ENCODE results near the gene DAPK3. TPM values are rescaled to one million over a fixed set of nuclear protein-coding genes. Genes with fewer than 3 reads are reported as not detected.
A peak's percentile ranks its signal among the peaks of the same experiment; 100 is the strongest.

DAPK3 gene
- total RNA-seq: 10 to 100 TPM; 13.1 to 63.7 (median 24.9) TPM
- long read RNA-seq, partial matches to known transcripts: 3 of 3 reads
- long read RNA-seq, other reads (novel, unspliced or antisense): 0 of 3 reads

GRCh38 chr19:3970808-3971598 is at the start of gene DAPK3:
TSS of gene DAPK3 (minus strand) at chr19:3971099. CDS start at chr19:3969735, 1,364 bp downstream.
- DNase-seq: peak; percentile 98 to 99 (median 98)
- intact Hi-C loops (cut with DNase I): no loop called here
- H3K4me1 ChIP-seq: peaks cover 0 to 18% (median 7%) of the 10 kb centered on the region in 4 donors
- WGBS (ENCODE audit: insufficient coverage, low coverage, low lambda C conversion rate, missing lambda C conversion rate): under 1% methylated on average over 38 of the region's 73 CpGs
- peaks cover 0 to 26% (median 8%) of the 10 kb centered on the region in 4 donors for H3K36me3 ChIP-seq
- H3K27ac ChIP-seq: peak within 1 kb of the TSS; percentile 88 to 91 (median 88)
- H3K4me3 ChIP-seq: peak within 1 kb of the TSS; percentile 80 to 94 (median 83)
- ATAC-seq: peak; percentile 84 to 95 (median 94)
- H3K9me3 ChIP-seq: no peaks in the 10 kb centered on the region
- no peaks in the 10 kb centered on the region for H3K27me3 ChIP-seq
- TF ChIP-seq CTCF (IDR thresholded peaks at IDR 0.05) (peak in 1 of 4 donors; percentile 39), POLR2A (IDR thresholded peaks at IDR 0.05) (peak; percentile 97)

GRCh38 chr19:4019578-4019977 is 48.7 kb upstream of the DAPK3 start:
- intact Hi-C loops (cut with DNase I): loop anchor here in 1 of 2 donors (10.0 kb wide), 1 partner anchor 45 kb away; the partner anchor contains the start of gene ZBTB7A
- DNase-seq: no peak
- WGBS (ENCODE audit: insufficient coverage, low coverage, low lambda C conversion rate, missing lambda C conversion rate): no CpG with 5 or more reads among the region's 17 CpGs
- Histone ChIP-seq H3K36me3 (no peaks in the 10 kb centered on the region), H3K4me3 (no peak overlapping the region), H3K9me3 (no peaks in the 10 kb centered on the region), H3K27ac (no peak overlapping the region), H3K27me3 (no peaks in the 10 kb centered on the region), H3K4me1 (peaks cover 0 to 22% (median 0%) of the 10 kb centered on the region in 4 donors)
- no peak for TF ChIP-seq CTCF (IDR thresholded peaks at IDR 0.05)
- no peak for TF ChIP-seq POLR2A (IDR thresholded peaks at IDR 0.05)
- peak in 1 of 4 donors; percentile 60 for ATAC-seq

- Histone ChIP-seq H3K27me3 (no peaks in the 10 kb centered on the region), H3K4me3 (no peak overlapping the region), H3K27ac (no peak overlapping the region), H3K9me3 (no peaks in the 10 kb centered on the region), H3K36me3 (peaks cover 0 to 4% (median 0%) of the 10 kb centered on the region in 4 donors), H3K4me1 (peaks cover 0 to 23% (median 0%) of the 10 kb centered on the region in 4 donors)
- 91% methylated on average over 3 of the region's 19 CpGs for WGBS (ENCODE audit: insufficient coverage, low coverage, low lambda C conversion rate, missing lambda C conversion rate)
- ATAC-seq (no peak), DNase-seq (peak in 1 of 3 donors; percentile 49)
- no peak for TF ChIP-seq CTCF (IDR thresholded peaks at IDR 0.05)
- TF ChIP-seq POLR2A (IDR thresholded peaks at IDR 0.05): no peak
- intact Hi-C loops (cut with DNase I): loop anchor here in 1 of 2 donors (10.0 kb wide), 1 partner anchor 46 kb away; the partner anchor contains the start of gene ZBTB7A
These were observed 48.0 kb upstream of the DAPK3 start for GRCh38 chr19:4018775-4019504.

- no peak overlapping the region for H3K27ac ChIP-seq
- TF ChIP-seq POLR2A (IDR thresholded peaks at IDR 0.05) (no peak), CTCF (IDR thresholded peaks at IDR 0.05) (no peak)
- H3K36me3 ChIP-seq: peaks cover 0 to 9% (median 6%) of the 10 kb centered on the region in 4 donors
- H3K4me1 ChIP-seq: peaks cover 0 to 23% (median under 1%) of the 10 kb centered on the region in 4 donors
- intact Hi-C loops (cut with DNase I): loop anchor here in 1 of 2 donors (10.0 kb wide), 1 partner anchor 47 kb away; the partner anchor contains the start of gene ZBTB7A
- DNase-seq (no peak), ATAC-seq (no peak)
- WGBS (ENCODE audit: insufficient coverage, low coverage, low lambda C conversion rate, missing lambda C conversion rate): 99% methylated on average over 10 of the region's 22 CpGs
- H3K9me3 ChIP-seq: no peaks in the 10 kb centered on the region
- no peak overlapping the region for H3K4me3 ChIP-seq
- H3K27me3 ChIP-seq: no peaks in the 10 kb centered on the region
These were observed 47.3 kb upstream of the DAPK3 start for GRCh38 chr19:4018140-4018613.
